H9 (cell line): ENCODE data around the gene THSD4. TPM values are rescaled to one million over a fixed set of nuclear protein-coding genes. Genes with fewer than 3 reads are reported as not detected.

Experiments
- DNase-seq: peaks from one replicate; pipeline ENCODE4 v3.0.0-alpha.2; 2017
- H2AFZ ChIP-seq: one replicate; pipeline ENCODE4 v1.6.1; 2013; ENCODE audit warnings: mild to moderate bottlenecking, low read length, control low read depth, moderate library complexity
- H2AK5ac ChIP-seq: 2 replicates; pipeline ENCODE4 v1.6.1; 2013; ENCODE audit warnings: low read length, control low read depth, mixed read lengths; ENCODE audit not compliant: insufficient read length
- H2BK120ac ChIP-seq: one replicate; pipeline ENCODE4 v1.6.1; 2013; ENCODE audit warnings: low read depth, mild to moderate bottlenecking, low read length, control low read depth, inconsistent platforms; ENCODE audit not compliant: poor library complexity, severe bottlenecking
- H2BK12ac ChIP-seq: 2 replicates; pipeline ENCODE4 v1.6.1; 2013; ENCODE audit warnings: low read length, control low read depth, mixed read lengths, low read depth; ENCODE audit not compliant: insufficient read length
- H2BK15ac ChIP-seq: 2 replicates; pipeline ENCODE4 v1.6.1; 2013; ENCODE audit warnings: low read depth, low read length, control low read depth
- H2BK20ac ChIP-seq: one replicate; pipeline ENCODE4 v1.6.1; 2013; ENCODE audit warnings: low read depth, mild to moderate bottlenecking, low read length, control low read depth, inconsistent platforms; ENCODE audit not compliant: poor library complexity, severe bottlenecking
- H2BK5ac ChIP-seq: 2 replicates; pipeline ENCODE4 v1.6.1; 2013; ENCODE audit warnings: low read length, control low read depth, mixed read lengths; ENCODE audit not compliant: insufficient read length
- H3K14ac ChIP-seq: 2 replicates; pipeline ENCODE4 v1.6.1; 2013; ENCODE audit warnings: low read length, control low read depth; ENCODE audit not compliant: insufficient read depth
- H3K18ac ChIP-seq: 2 replicates; pipeline ENCODE4 v1.6.1; 2013; ENCODE audit warnings: low read depth, mild to moderate bottlenecking, mixed read lengths, low read length, control low read depth; ENCODE audit not compliant: insufficient read length
- H3K23ac ChIP-seq: 2 replicates; pipeline ENCODE4 v1.6.1; 2013; ENCODE audit warnings: low read length, control low read depth, mixed read lengths, low read depth; ENCODE audit not compliant: insufficient read length
- H3K23me2 ChIP-seq: 2 replicates; pipeline ENCODE4 v1.6.1; 2013; ENCODE audit warnings: low read depth, mild to moderate bottlenecking, mixed read lengths, low read length, control low read depth; ENCODE audit not compliant: insufficient read length, poor library complexity, severe bottlenecking
- H3K27ac ChIP-seq: 2 replicates; pipeline ENCODE4 v1.5.1; 2013; ENCODE audit warnings: low read length, control low read depth, mixed read lengths, low read depth; ENCODE audit not compliant: insufficient read length
- H3K27me3 ChIP-seq: 2 replicates; pipeline ENCODE4 v1.6.1; 2013; ENCODE audit warnings: low read length, control low read depth, inconsistent platforms; ENCODE audit not compliant: insufficient read depth
- H3K4ac ChIP-seq: 2 replicates; pipeline ENCODE4 v1.6.1; 2013; ENCODE audit warnings: low read depth, mild to moderate bottlenecking, control low read depth, inconsistent platforms, low read length, moderate library complexity
- H3K4me1 ChIP-seq: 2 replicates; pipeline ENCODE4 v1.6.1; 2013; ENCODE audit warnings: low read length, control low read depth, inconsistent platforms; ENCODE audit not compliant: insufficient read depth
- H3K4me2 ChIP-seq: 2 replicates; pipeline ENCODE4 v1.6.1; 2013; ENCODE audit warnings: low read length, control low read depth, mixed read lengths; ENCODE audit not compliant: insufficient read length, insufficient read depth
- H3K56ac ChIP-seq: 2 replicates; pipeline ENCODE4 v1.6.1; 2013; ENCODE audit warnings: low read depth, mild to moderate bottlenecking, mixed read lengths, low read length, control low read depth; ENCODE audit not compliant: insufficient read length
- H3K79me1 ChIP-seq: 2 replicates; pipeline ENCODE4 v1.6.1; 2013; ENCODE audit warnings: low read depth, mild to moderate bottlenecking, moderate library complexity, low read length, control low read depth, inconsistent platforms; ENCODE audit not compliant: insufficient read depth, poor library complexity, severe bottlenecking
- H3K79me2 ChIP-seq: 2 replicates; pipeline ENCODE4 v1.6.1; 2013; ENCODE audit warnings: low read length, control low read depth, inconsistent platforms; ENCODE audit not compliant: insufficient read depth
- H3K9ac ChIP-seq: 2 replicates; pipeline ENCODE4 v1.6.1; 2013; ENCODE audit warnings: low read length, control low read depth, mixed read lengths; ENCODE audit not compliant: insufficient read length; ENCODE audit errors: extremely low read depth
- H3K9me3 ChIP-seq: one replicate; pipeline ENCODE4 v1.6.1; 2013; ENCODE audit warnings: low read depth, low read length, inconsistent platforms; ENCODE audit not compliant: control insufficient read depth
- H3T11ph ChIP-seq: one replicate; pipeline ENCODE4 v1.6.1; 2013; ENCODE audit warnings: mild to moderate bottlenecking, low read length, control low read depth, inconsistent platforms
- H4K20me1 ChIP-seq: one replicate; pipeline ENCODE4 v1.6.1; 2013; ENCODE audit not compliant: control insufficient read depth, insufficient read length, insufficient read depth
- H4K5ac ChIP-seq: 2 replicates; pipeline ENCODE4 v1.6.1; 2013; ENCODE audit warnings: low read depth, mild to moderate bottlenecking, mixed read lengths, low read length, control low read depth; ENCODE audit not compliant: insufficient read length
- H4K8ac ChIP-seq: replicated peaks from 2 replicates; pipeline ENCODE4 v1.6.1; 2013; ENCODE audit warnings: low read length, control low read depth, mixed read lengths, low read depth; ENCODE audit not compliant: insufficient read length
- H4K91ac ChIP-seq: 2 replicates; pipeline ENCODE4 v1.6.1; 2013; ENCODE audit warnings: low read depth, mild to moderate bottlenecking, moderate library complexity, mixed read lengths, low read length, control low read depth; ENCODE audit not compliant: insufficient read length
- H3K27ac Mint-ChIP-seq, 3 experiments: 2 replicates in 2 of 3; 3 replicates in 1 of 3; pipeline ENCODE4 v1.8.0; 2020 to 2021; ENCODE audit warnings: mixed read lengths in 3 of 3, mild to moderate bottlenecking in 1 of 3, moderate library complexity in 1 of 3
- H3K27me3 Mint-ChIP-seq: 2 replicates; pipeline ENCODE4 v1.8.0; 2021; ENCODE audit warnings: low read depth, mild to moderate bottlenecking, moderate library complexity, mixed read lengths
- H3K36me3 Mint-ChIP-seq, 3 experiments: 2 replicates in 2 of 3; 3 replicates in 1 of 3; pipeline ENCODE4 v1.8.0; 2020 to 2021; ENCODE audit warnings: low read depth in 3 of 3, mixed read lengths in 3 of 3; ENCODE audit not compliant: insufficient read depth in 1 of 3
- H3K4me1 Mint-ChIP-seq, 2 experiments: 2 replicates each; pipeline ENCODE4 v1.8.0; 2020; ENCODE audit warnings: mixed read lengths in 2 of 2
- H3K4me3 Mint-ChIP-seq, 2 experiments: 2 replicates in 1 of 2; 3 replicates in 1 of 2; pipeline ENCODE4 v1.8.0; 2020 to 2021; ENCODE audit warnings: mild to moderate bottlenecking in 2 of 2, mixed read lengths in 2 of 2, moderate library complexity in 1 of 2
- H3K9me3 Mint-ChIP-seq, 2 experiments: 2 replicates in 1 of 2; 3 replicates in 1 of 2; pipeline ENCODE4 v1.8.0; 2020; ENCODE audit warnings: mild to moderate bottlenecking in 2 of 2, mixed read lengths in 2 of 2, moderate library complexity in 1 of 2
- whole genome bisulfite sequencing: extraction: QIAGEN DNeasy Blood & Tissue Kit; methylation state at CpG from one replicate; pipeline ENCODE4 v1.1.7; 2013; ENCODE audit warnings: missing lambda C conversion rate, low lambda C conversion rate, mixed read lengths; ENCODE audit not compliant: insufficient read length; ENCODE audit errors: extremely low coverage; 5-methylcytosine and 5-hydroxymethylcytosine counted together
- total RNA-seq: library from RNA; stranded (reverse); gene quantifications from 2 replicates; pipeline ENCODE4 v1.2.1, GENCODE V29; 2021
- TF ChIP-seq, protein P1 (sequence below): fragments of 200-600 bp; sonication (generic); conservative IDR thresholded peaks from 3 replicates; pipeline ENCODE4 v1.8.0; 2021; ENCODE audit warnings: antibody characterized with exemption, mild to moderate bottlenecking

The THSD4 gene
- total RNA-seq, 1 experiment from 2014 or later = 5.5 TPM

DNA sequence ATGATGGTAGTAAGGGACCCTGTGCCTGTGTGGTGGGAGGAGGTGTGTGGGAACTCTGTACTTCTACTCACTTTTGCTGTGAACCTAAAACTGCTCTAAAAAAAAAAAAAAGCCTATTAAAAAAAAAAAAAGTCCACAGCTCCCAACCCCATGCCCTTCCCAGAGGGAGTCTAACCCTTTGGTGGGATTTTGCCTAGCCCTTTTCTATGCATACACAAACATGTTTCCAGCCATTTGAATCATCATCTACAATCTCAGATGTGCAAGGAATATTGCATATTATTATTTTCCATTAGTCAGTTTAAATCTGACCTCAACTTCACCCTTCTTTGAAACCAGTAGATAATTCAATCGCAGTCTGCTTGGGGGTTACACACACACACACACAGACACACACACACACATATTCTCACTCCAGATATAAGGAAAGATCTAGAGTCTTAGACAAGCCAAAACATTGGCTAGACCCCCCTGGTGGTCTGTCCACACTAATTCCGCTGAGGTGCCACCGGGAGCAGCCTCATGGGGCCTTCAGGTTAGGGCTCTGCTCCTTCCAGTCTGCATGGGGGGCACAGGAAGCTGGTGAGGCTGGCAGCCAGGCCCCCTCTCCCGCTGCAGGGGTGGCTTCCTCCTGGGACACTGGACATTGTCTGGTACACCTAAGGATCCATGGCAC is 619.6 kb downstream of the THSD4 start:
- no peak for DNase-seq

More for the DNA sequence above, 619.6 kb downstream of the THSD4 start:
- Histone ChIP-seq H3T11ph (no peak overlapping the region), H4K8ac (no peak overlapping the region), H3K14ac (no peak overlapping the region), H2BK15ac (no peak overlapping the region), H2BK20ac (no peak overlapping the region), H3K4ac (no peak overlapping the region), H3K23me2 (no peaks in the 10 kb centered on the region), H3K18ac (no peak overlapping the region), H2BK12ac (no peak overlapping the region), H3K56ac (no peak overlapping the region), H3K9me3 (no peaks in the 10 kb centered on the region), H3K27ac (no peak overlapping the region), H2AK5ac (no peak overlapping the region), H3K9ac (no peak overlapping the region), H4K5ac (no peak overlapping the region), H2BK5ac (no peak overlapping the region), H2AFZ (no peak overlapping the region), H3K23ac (no peak overlapping the region), H4K20me1 (no peaks in the 10 kb centered on the region), H3K27me3 (no peaks in the 10 kb centered on the region), H3K79me2 (no peaks in the 10 kb centered on the region), H4K91ac (no peak overlapping the region), H3K79me1 (no peaks in the 10 kb centered on the region), H3K4me1 (no peaks in the 10 kb centered on the region), H2BK120ac (no peak overlapping the region), H3K4me2 (no peak overlapping the region)
- H3K4me3 Mint-ChIP-seq = no peak overlapping the region
- H3K4me1 Mint-ChIP-seq = no peaks in the 10 kb centered on the region
- H3K9me3 Mint-ChIP-seq = no peaks in the 10 kb centered on the region
- no peak overlapping the region for H3K27ac Mint-ChIP-seq
- H3K27me3 Mint-ChIP-seq = no peaks in the 10 kb centered on the region
- TF ChIP-seq, protein P1, sequence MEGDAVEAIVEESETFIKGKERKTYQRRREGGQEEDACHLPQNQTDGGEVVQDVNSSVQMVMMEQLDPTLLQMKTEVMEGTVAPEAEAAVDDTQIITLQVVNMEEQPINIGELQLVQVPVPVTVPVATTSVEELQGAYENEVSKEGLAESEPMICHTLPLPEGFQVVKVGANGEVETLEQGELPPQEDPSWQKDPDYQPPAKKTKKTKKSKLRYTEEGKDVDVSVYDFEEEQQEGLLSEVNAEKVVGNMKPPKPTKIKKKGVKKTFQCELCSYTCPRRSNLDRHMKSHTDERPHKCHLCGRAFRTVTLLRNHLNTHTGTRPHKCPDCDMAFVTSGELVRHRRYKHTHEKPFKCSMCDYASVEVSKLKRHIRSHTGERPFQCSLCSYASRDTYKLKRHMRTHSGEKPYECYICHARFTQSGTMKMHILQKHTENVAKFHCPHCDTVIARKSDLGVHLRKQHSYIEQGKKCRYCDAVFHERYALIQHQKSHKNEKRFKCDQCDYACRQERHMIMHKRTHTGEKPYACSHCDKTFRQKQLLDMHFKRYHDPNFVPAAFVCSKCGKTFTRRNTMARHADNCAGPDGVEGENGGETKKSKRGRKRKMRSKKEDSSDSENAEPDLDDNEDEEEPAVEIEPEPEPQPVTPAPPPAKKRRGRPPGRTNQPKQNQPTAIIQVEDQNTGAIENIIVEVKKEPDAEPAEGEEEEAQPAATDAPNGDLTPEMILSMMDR = 0 out of 3 replicates have a peak, but pooled peaks have one; percentile 19
- no peaks in the 10 kb centered on the region for H3K36me3 Mint-ChIP-seq
- no CpG with 5 or more reads among the region's 4 CpGs for WGBS
